Measurements from ENCODE around the gene MBD4. TPM values are rescaled to one million over a fixed set of nuclear protein-coding genes. Genes with fewer than 3 reads are reported as not detected.
"Not testable (repeated sequence)": the region's sequence is repeated elsewhere in the genome, so short reads cannot be mapped to it uniquely, and the experiment has no call there.

The MBD4 gene
- 10 to 100 TPM; 26.0 to 27.6 TPM for total RNA-seq
- polyA plus RNA-seq (ENCODE audit: insufficient read depth, low read depth, low replicate concordance) = 30.3 TPM
- long read RNA-seq, donor 1, partial matches to known transcripts = 9 of 17 reads
- long read RNA-seq, donor 1, other reads (novel, unspliced or antisense) = 0 of 17 reads
- long read RNA-seq, donor 2, partial matches to known transcripts = 22 of 24 reads
- long read RNA-seq, donor 2, other reads (novel, unspliced or antisense) = 0 of 24 reads

GRCh38 chr3:129439817-129440617 is at the start of gene MBD4, which contains the start of gene IFT122:
Gene MBD4, minus strand, starts transcription at chr3:129439948. Its CDS starts 115 bp downstream, at chr3:129439833.
Gene IFT122, plus strand, starts transcription at chr3:129440224. Its CDS starts 107 bp downstream, at chr3:129440331.
- DNase-seq = peak; percentile 98
- WGBS, 2 donors = 0 to 1% methylated on average over 21 to 75 of the region's 75 CpGs
- Histone ChIP-seq H3K36me3 (ENCODE audit: low read depth, missing control alignments) (no peaks in the 10 kb centered on the region), H3K27me3 (no peaks in the 10 kb centered on the region), H3K4me3 (peak within 1 kb of the TSS; percentile 80 to 86), H3K27ac (peak within 1 kb of the TSS; percentile 83 to 90), H3K9me3 (no peaks in the 10 kb centered on the region), H3K4me1 (peaks cover 24% of the 10 kb centered on the region)
- intact Hi-C loops (cut with DNase I; ENCODE audit: low total_unique reads) = no loop called here
- peak; percentile 23 for TF ChIP-seq POLR2A (IDR thresholded peaks at IDR 0.05)
- TF ChIP-seq, protein P1, sequence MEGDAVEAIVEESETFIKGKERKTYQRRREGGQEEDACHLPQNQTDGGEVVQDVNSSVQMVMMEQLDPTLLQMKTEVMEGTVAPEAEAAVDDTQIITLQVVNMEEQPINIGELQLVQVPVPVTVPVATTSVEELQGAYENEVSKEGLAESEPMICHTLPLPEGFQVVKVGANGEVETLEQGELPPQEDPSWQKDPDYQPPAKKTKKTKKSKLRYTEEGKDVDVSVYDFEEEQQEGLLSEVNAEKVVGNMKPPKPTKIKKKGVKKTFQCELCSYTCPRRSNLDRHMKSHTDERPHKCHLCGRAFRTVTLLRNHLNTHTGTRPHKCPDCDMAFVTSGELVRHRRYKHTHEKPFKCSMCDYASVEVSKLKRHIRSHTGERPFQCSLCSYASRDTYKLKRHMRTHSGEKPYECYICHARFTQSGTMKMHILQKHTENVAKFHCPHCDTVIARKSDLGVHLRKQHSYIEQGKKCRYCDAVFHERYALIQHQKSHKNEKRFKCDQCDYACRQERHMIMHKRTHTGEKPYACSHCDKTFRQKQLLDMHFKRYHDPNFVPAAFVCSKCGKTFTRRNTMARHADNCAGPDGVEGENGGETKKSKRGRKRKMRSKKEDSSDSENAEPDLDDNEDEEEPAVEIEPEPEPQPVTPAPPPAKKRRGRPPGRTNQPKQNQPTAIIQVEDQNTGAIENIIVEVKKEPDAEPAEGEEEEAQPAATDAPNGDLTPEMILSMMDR (IDR thresholded peaks at IDR 0.05) = no peak

DNA sequence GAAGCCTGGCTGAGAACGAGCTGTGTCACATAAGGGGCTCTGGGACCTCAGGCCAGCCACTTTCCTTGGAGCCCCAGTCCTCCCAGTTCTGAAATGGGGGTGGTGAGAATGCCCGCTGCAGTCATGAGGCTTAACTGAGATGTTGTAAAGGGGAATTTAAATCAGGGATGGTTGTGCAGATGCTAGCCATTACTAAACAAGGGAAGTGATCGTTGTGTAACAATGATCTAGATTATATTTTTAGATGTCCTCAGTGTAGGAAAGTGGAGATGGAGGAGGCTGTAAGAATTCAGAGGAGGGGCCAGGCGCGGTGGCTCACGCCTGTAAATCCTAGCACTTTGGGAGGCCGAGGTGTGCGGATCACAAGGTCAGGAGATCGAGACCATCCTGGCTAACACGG is 49.5 kb upstream of the MBD4 start:
- not testable (repeated sequence) for H3K27ac ChIP-seq
- 91 to 98% methylated on average over 10 of the region's 10 CpGs for WGBS, 2 donors

GRCh38 chr3:129487868-129488335 is 48.2 kb upstream of the MBD4 start:
- not testable (repeated sequence) for H3K4me1 ChIP-seq; H3K27me3 ChIP-seq; H3K9me3 ChIP-seq; DNase-seq; H3K4me3 ChIP-seq; H3K36me3 ChIP-seq (ENCODE audit: low read depth, missing control alignments); H3K27ac ChIP-seq
- WGBS, 2 donors = 87 to 90% methylated on average over 2 to 4 of the region's 4 CpGs
- intact Hi-C loops (cut with DNase I; ENCODE audit: low total_unique reads) = loop anchor here (10.0 kb wide), 1 partner anchor 337 kb away; no protein-coding TSS in a partner anchor

More for the DNA sequence above, 49.5 kb upstream of the MBD4 start:
- H3K4me3 ChIP-seq; H3K27me3 ChIP-seq; H3K4me1 ChIP-seq; H3K36me3 ChIP-seq (ENCODE audit: low read depth, missing control alignments); H3K9me3 ChIP-seq; DNase-seq: not testable (repeated sequence)
- intact Hi-C loops (cut with DNase I; ENCODE audit: low total_unique reads) = loop anchor here (10.0 kb wide), 1 partner anchor 336 kb away; no protein-coding TSS in a partner anchor

DNA sequence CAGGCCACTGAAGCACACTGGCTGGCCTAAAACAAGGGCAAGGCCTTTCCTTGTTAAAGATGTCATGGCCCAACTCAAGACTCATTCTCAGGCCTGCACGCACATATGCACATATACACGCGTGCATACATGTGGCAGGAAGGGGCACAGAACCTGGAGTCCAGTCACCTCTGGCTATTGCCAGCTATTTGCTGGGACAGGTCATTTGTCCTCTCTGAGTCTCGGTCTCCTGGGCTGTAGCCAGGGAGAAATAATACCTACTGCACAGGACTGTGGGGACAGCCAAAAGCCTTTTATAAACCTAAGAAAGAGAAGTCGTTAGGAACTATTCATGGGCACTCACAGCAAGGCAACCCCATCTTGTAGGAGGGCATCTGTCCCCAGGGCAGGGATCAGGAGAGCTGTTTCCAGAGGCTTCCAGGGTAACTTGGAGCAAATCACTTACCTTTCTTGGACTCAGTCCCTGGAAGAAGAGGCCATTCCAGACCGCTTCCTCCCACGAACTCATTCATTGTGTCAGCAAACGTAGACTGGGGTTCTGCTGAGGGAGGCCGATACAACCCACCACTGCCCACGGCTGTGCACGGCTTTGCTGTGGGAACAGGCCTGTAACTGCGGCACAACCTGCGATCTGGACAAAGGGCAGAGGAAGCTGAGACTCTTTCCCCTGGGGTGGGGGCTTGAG is 47.6 kb upstream of the MBD4 start:
- 79 to 84% methylated on average over 10 to 13 of the region's 13 CpGs for WGBS, 2 donors
- no peaks in the 10 kb centered on the region for H3K27me3 ChIP-seq
- intact Hi-C loops (cut with DNase I; ENCODE audit: low total_unique reads) = loop anchor here (10.0 kb wide), 1 partner anchor 337 kb away; no protein-coding TSS in a partner anchor
- no peak overlapping the region for H3K4me3 ChIP-seq
- H3K36me3 ChIP-seq (ENCODE audit: low read depth, missing control alignments) = no peaks in the 10 kb centered on the region
- H3K27ac ChIP-seq = peak overlapping the region in 1 of 2 donors; percentile 66
- DNase-seq = no peak
- peaks cover 9% of the 10 kb centered on the region for H3K4me1 ChIP-seq
- TF ChIP-seq, protein P1 (IDR thresholded peaks at IDR 0.05) = no peak
- no peak for TF ChIP-seq POLR2A (IDR thresholded peaks at IDR 0.05)
- H3K9me3 ChIP-seq = no peaks in the 10 kb centered on the region

DNA sequence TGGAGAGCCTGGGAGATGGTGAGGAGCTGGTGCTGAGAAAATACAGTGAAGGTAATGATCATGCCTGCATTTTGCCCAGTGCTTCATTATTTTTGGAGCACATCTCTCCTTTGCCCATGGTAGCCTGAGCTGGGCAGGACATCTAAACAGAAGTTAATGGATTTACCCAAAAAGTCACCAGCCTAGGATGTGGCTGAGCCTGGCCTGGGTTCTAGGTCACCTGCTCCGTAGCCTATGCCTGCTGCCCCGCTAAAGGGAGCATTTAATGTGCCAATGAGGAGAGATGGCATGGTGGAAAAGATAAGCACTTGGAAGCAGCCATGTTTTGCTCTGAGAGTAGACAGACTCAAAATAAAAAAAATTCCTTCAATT is 46.9 kb upstream of the MBD4 start:
- H3K4me1 ChIP-seq = peaks cover 14% of the 10 kb centered on the region
- DNase-seq = no peak

More for the DNA sequence above, 46.9 kb upstream of the MBD4 start:
- intact Hi-C loops (cut with DNase I; ENCODE audit: low total_unique reads) = loop anchor here (10.0 kb wide), 1 partner anchor 338 kb away; no protein-coding TSS in a partner anchor
- Histone ChIP-seq H3K36me3 (ENCODE audit: low read depth, missing control alignments) (no peaks in the 10 kb centered on the region), H3K27ac (peak overlapping the region in 1 of 2 donors; percentile 66), H3K27me3 (no peaks in the 10 kb centered on the region), H3K9me3 (no peaks in the 10 kb centered on the region), H3K4me3 (no peak overlapping the region)
- TF ChIP-seq POLR2A (IDR thresholded peaks at IDR 0.05) = no peak
- TF ChIP-seq, protein P1 (IDR thresholded peaks at IDR 0.05) = no peak
- 95 to 100% methylated on average over 2 of the region's 2 CpGs for WGBS, 2 donors

Data from testis (tissue), 5 donors.